BE2C (cell line): ENCODE data around the gene LYRM2.

Experiments
- DNase-seq: peaks from one replicate; pipeline ENCODE4 v3.0.0-alpha.2; 2020
- H3K27me3 ChIP-seq: fragments of 250-450 bp; sonication (Bioruptor Pico); 2 replicates; pipeline ENCODE4 v1.5.1; 2020; ENCODE audit warnings: mild to moderate bottlenecking
- H3K36me3 ChIP-seq: fragments of 250-450 bp; sonication (Bioruptor Pico); 2 replicates; pipeline ENCODE4 v1.5.1; 2020; ENCODE audit warnings: mild to moderate bottlenecking
- H3K4me1 ChIP-seq: fragments of 250-450 bp; sonication (Bioruptor Pico); 2 replicates; pipeline ENCODE4 v1.5.1; 2020
- H3K4me3 ChIP-seq: 2 replicates; pipeline ENCODE4 v1.5.1; 2011; ENCODE audit warnings: low read depth, low read length
- H3K9me3 ChIP-seq: fragments of 250-450 bp; sonication (Bioruptor Pico); 2 replicates; pipeline ENCODE4 v1.5.1; 2020
- CTCF ChIP-seq: IDR thresholded peaks from 2 replicates; pipeline ENCODE4 v1.5.1; 2012; ENCODE audit warnings: mild to moderate bottlenecking, low read depth, low read length

Gene LYRM2

GRCh38 chr6:89619567-89619966 lies 19.0 kb downstream of the LYRM2 start:
- Histone ChIP-seq H3K27me3 (no peaks in the 10 kb centered on the region), H3K4me1 (no peaks in the 10 kb centered on the region), H3K4me3 (no peak overlapping the region), H3K36me3 (no peaks in the 10 kb centered on the region), H3K9me3 (no peaks in the 10 kb centered on the region)
- no peak for DNase-seq
- TF ChIP-seq CTCF, result no peak

GRCh38 chr6:89618026-89618425 lies 20.5 kb downstream of the LYRM2 start:
- Histone ChIP-seq H3K36me3 (no peaks in the 10 kb centered on the region), H3K9me3 (no peaks in the 10 kb centered on the region), H3K4me3 (no peak overlapping the region), H3K27me3 (no peaks in the 10 kb centered on the region), H3K4me1 (no peaks in the 10 kb centered on the region)
- DNase-seq, result no peak
- no peak for TF ChIP-seq CTCF

GRCh38 chr6:89616531-89616930 lies 22.0 kb downstream of the LYRM2 start:
- no peak for TF ChIP-seq CTCF
- Histone ChIP-seq H3K9me3 (no peaks in the 10 kb centered on the region), H3K4me1 (no peaks in the 10 kb centered on the region), H3K4me3 (no peak overlapping the region), H3K36me3 (no peaks in the 10 kb centered on the region), H3K27me3 (no peaks in the 10 kb centered on the region)
- DNase-seq, result no peak

- Histone ChIP-seq H3K27me3 (no peaks in the 10 kb centered on the region), H3K36me3 (no peaks in the 10 kb centered on the region)
- no peak for TF ChIP-seq CTCF
These were observed 22.7 kb downstream of the LYRM2 start for GRCh38 chr6:89615882-89616281.

GRCh38 chr6:89613790-89614189 lies 24.8 kb downstream of the LYRM2 start:
- Histone ChIP-seq H3K9me3 (no peaks in the 10 kb centered on the region), H3K27me3 (no peaks in the 10 kb centered on the region), H3K4me1 (no peaks in the 10 kb centered on the region), H3K36me3 (no peaks in the 10 kb centered on the region), H3K4me3 (no peak overlapping the region)
- no peak for DNase-seq
- TF ChIP-seq CTCF, result no peak

More at GRCh38 chr6:89615882-89616281, 22.7 kb downstream of the LYRM2 start:
- no peak for DNase-seq
- Histone ChIP-seq H3K4me3 (no peak overlapping the region), H3K4me1 (no peaks in the 10 kb centered on the region), H3K9me3 (no peaks in the 10 kb centered on the region)

- H3K9me3 ChIP-seq, result no peaks in the 10 kb centered on the region
- no peaks in the 10 kb centered on the region for H3K36me3 ChIP-seq
- no peak for TF ChIP-seq CTCF
- no peak for DNase-seq
- no peak overlapping the region for H3K4me3 ChIP-seq
- no peaks in the 10 kb centered on the region for H3K27me3 ChIP-seq
- H3K4me1 ChIP-seq, result no peaks in the 10 kb centered on the region
These were observed 26.4 kb downstream of the LYRM2 start for GRCh38 chr6:89612121-89612520.
